SK-N-SH treated with all-trans-retinoic acid at 6 μM for 48 hours (cell line): ENCODE data around the gene MBD3L1.

ENCODE experiments used
- ARNTL ChIP-seq: fragments of 450-650 bp; formaldehyde crosslinking; IDR thresholded peaks from 2 replicates; pipeline ENCODE4 v1.5.0; 2020; ENCODE audit warnings: low read depth, mild to moderate bottlenecking, moderate library complexity, borderline replicate concordance
- GLIS3 ChIP-seq: fragments of 250-450 bp; sonication (Bioruptor Pico); IDR thresholded peaks from 2 replicates; pipeline ENCODE4 v1.5.0; 2020; ENCODE audit warnings: mild to moderate bottlenecking, moderate library complexity
- PATZ1 ChIP-seq: fragments of 250-450 bp; sonication (Bioruptor Pico); IDR thresholded peaks from 2 replicates; pipeline ENCODE4 v1.8.0; 2020; ENCODE audit warnings: mild to moderate bottlenecking, moderate library complexity, borderline replicate concordance
- TOX ChIP-seq: fragments of 250-450 bp; sonication (Bioruptor Pico); IDR thresholded peaks from 2 replicates; pipeline ENCODE4 v1.8.0; 2021; ENCODE audit warnings: mild to moderate bottlenecking, moderate library complexity, borderline replicate concordance

- no peak for TF ChIP-seq PATZ1
- TF ChIP-seq GLIS3 (CRISPR knock-in tag) = no peak
- no peak for TF ChIP-seq TOX
- no peak for TF ChIP-seq ARNTL (CRISPR knock-in tag)
Measured at GRCh38 chr19:8815780-8816179, 16.4 kb upstream of the MBD3L1 start.
